HG03469 (cell line): ENCODE measurements around the gene UTF1.
"Not testable (repeated sequence)": the region's sequence is repeated elsewhere in the genome, so short reads cannot be mapped to it uniquely, and the experiment has no call there.

ENCODE experiments used
- ATAC-seq: cut with Tn5 transposase; IDR thresholded peaks from one replicate; pipeline ENCODE4 v1.9.1; 2021; ENCODE audit warnings: mild to moderate bottlenecking, moderate library complexity, moderate number of reproducible peaks; ENCODE audit not compliant: unreplicated experiment

The UTF1 gene

DNA sequence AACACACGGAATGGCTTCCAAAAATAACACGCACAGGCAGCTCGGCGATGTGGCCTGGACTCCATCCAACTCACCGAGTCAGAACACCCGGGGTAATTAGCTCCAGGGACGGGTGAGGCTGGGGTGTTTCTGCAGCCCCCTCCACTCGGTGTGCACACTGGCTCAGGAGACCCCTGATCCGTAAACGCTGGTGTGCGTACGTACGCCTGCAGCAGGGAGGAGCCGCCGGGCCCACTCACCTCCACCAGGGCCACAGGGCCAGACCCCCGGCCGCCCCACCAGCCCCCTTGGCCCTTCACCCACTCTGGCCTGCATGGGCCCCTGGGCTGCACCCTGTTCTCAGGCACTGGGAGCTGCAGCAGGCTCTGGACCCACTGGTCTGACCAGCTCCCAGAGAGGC lies 22.4 kb upstream of the UTF1 start:
- ATAC-seq = no peak

DNA sequence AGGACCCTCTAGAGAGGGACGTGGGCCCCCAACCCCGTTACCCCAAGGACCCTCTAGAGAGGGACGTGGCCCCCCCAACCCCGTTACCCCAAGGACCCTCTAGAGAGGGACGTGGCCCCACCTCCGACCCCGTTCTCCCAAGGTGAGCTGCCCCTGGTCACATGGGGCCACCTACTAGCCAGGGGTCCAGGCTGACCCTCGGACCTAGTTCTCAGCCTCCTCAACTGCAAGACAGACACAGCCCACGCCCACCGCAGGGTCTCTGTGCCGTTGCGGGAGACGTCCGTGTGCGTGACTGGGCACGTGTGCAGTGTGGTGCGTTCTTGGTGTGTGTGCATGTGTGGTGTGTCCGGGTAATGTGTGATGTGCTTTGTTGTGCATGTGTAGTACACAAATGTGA lies 21.6 kb upstream of the UTF1 start:
- ATAC-seq = no peak

GRCh38 chr10:133209117-133209516 lies 20.9 kb upstream of the UTF1 start:
- no peak for ATAC-seq

- no peak for ATAC-seq
Measured at GRCh38 chr10:133209641-133210040, 20.4 kb upstream of the UTF1 start.

- ATAC-seq = no peak
Measured at GRCh38 chr10:133210398-133211140, 19.4 kb upstream of the UTF1 start.

GRCh38 chr10:133211141-133211830 lies 18.7 kb upstream of the UTF1 start:
- ATAC-seq = no peak

- ATAC-seq = no peak
Measured at GRCh38 chr10:133211959-133212852, 17.8 kb upstream of the UTF1 start.

- no peak for ATAC-seq
Measured at GRCh38 chr10:133212853-133213494, 17.0 kb upstream of the UTF1 start.

GRCh38 chr10:133213641-133214467 lies 16.2 kb upstream of the UTF1 start:
- ATAC-seq = no peak

DNA sequence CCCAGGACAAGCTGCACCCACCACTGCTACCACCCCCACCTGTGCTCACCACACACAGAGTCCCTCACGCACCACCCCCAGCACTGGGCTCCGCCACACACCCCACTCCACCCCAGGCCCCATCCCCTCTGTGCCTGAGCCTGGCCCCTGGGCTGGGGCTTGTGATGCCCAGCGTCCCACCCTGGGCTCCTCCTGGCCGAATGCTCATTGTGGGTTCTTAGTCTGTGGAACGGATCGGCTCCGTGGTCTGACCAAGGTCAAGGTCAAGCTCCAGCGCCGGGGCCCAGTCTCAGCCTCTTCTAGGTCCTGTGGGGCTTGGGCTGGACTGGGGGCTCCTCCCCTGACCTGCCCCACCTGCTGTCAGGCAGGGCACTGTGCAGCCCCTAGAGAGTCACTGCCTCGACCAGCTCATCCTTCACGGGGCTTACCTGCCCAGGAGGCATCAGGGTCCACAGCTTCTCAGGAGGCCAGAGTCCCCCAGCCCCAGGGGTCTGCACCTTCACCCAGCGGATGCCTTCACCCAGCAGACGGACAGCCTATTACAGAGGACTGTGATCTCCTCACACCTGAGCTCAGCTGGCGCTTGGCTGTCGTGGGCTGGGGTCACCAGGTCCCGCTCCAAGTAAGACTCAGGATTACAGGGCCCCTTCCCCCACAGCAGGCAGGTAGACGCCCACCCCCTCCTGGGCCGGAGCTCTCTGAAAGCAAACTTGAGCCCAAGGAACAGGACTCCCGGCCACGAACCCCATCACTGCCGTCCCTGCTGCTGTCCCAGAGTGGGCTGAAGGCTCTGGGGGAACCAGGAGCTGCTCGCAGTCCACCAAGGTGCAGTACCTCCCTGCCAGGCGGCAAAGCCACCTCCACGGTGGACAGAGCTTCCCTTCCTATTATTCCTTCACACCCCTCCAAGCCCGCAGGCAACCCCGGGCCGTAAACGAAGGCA lies 15.3 kb upstream of the UTF1 start:
- no peak for ATAC-seq

DNA sequence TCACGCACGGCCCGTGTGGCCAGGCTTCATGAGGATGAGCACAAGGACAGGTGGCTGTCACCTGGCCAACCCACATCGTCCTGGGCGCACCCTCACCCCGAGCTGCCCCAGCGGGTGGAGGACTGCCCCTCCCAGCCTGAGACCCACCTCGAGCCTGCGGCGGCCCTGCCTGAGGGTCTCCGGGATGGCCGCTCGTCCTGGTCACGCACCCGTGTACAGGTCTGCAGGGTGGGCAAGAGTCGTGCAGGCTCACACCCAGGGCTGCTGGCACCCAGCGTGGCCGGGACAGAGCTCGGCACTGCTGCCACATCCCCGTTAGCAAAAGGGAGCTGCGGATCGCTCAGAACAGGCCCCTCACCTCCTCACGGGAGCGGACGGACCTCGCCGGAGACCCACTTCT lies 14.4 kb upstream of the UTF1 start:
- no peak for ATAC-seq

GRCh38 chr10:133216776-133217175 lies 13.2 kb upstream of the UTF1 start:
- no peak for ATAC-seq

- no peak for ATAC-seq
Measured at GRCh38 chr10:133217800-133218589, 12.0 kb upstream of the UTF1 start.

- ATAC-seq = no peak
Measured at GRCh38 chr10:133218891-133219290, 11.1 kb upstream of the UTF1 start.

DNA sequence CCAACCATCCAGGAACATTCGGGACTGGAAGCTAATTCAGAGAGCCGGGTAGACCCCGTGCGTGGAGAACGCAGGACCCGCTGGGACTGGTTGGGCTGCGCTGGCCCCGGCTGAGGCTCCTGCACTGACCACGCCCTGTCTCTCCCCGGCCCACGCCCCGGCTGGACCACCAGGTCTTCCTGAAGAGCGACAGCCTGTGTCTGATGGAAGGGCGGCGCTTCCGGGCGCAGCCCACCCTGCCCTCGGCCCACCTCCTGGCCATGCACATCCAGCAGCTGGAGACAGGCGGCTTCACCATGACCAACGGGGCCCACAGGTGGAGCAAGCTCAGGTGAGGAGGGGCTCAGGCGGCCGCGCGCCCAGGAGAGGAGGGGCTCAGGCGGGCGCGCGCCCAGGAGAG lies 10.2 kb upstream of the UTF1 start:
- no peak for ATAC-seq

- no peak for ATAC-seq
Measured at GRCh38 chr10:133221331-133221730, 8.7 kb upstream of the UTF1 start.

- not testable (repeated sequence) for ATAC-seq
Measured at GRCh38 chr10:133221756-133222155, 8.3 kb upstream of the UTF1 start.

GRCh38 chr10:133224076-133224475 lies 5.9 kb upstream of the UTF1 start:
- ATAC-seq = no peak
